ENCODE results near the gene SLC30A2. TPM values are rescaled to one million over a fixed set of nuclear protein-coding genes. Genes with fewer than 3 reads are reported as not detected.
A peak's percentile ranks its signal among the peaks of the same experiment; 100 is the strongest.

The SLC30A2 gene
- total and polyA plus RNA-seq, 4 donors: 0.02 to 0.51 (median 0.24) TPM

DNA sequence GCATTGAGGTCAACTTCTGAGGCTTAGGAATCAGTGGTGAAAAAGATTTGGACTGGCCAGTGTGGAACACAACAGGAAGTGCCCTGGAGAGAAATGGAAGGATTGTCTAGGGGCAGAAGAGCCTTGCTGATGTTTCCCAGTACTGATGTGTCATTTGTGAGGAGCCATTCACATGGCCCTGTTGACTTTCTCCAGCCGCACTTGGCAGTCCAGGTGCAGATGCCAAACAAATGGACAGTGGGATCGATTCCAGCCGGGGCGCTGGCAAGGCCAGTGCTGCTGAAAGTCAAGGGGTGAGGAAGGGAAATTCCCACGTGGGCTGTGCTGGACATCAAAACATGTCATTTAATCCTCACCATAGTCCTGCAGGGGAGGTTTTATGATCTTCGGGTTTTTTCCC lies 26.4 kb upstream of the SLC30A2 start:
- WGBS, 2 donors: 49 to 54% methylated on average over 6 of the region's 6 CpGs
- no peak overlapping the region for H3K9ac ChIP-seq (ENCODE audit: insufficient read depth in 1 of 2, low read length in 2 of 2)
- ATAC-seq (ENCODE audit: insufficient read depth, low FRiP score): no peak

DNA sequence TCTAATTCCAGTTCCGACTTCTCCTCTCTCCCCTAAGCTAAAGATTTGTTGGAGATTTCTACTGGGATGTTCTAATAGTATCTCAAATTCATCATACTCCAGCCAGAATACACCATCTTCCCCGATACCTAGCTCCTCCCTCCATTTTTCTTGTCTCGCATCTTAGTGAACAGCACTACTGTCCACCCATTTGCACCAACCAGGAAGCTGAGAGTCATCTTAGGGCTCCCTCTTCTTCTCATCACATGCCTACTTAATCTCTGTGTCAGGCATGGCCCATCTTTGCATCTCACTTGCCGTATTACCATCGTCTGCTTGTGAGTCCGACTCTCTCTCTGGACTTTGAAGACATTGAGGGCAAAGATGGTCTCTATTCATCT lies 25.0 kb upstream of the SLC30A2 start:
- Histone ChIP-seq H3K4me1 (ENCODE audit: control insufficient read depth in 5 of 5, insufficient read depth in 5 of 5, low read length in 5 of 5) (peaks cover 0 to 7% (median 0%) of the 10 kb centered on the region in 5 donors), H3K27ac (ENCODE audit: low read depth in 1 of 2, low read length in 1 of 2) (no peak overlapping the region), H3K36me3 (ENCODE audit: control insufficient read depth in 4 of 4, insufficient read depth in 4 of 4, low read length in 4 of 4) (no peaks in the 10 kb centered on the region), H3K9me3 (ENCODE audit: control insufficient read depth in 4 of 4, insufficient read depth in 3 of 4, low read length in 3 of 4) (peaks cover 0 to 2% (median 0%) of the 10 kb centered on the region in 4 donors), H3K4me3 (no peak overlapping the region), H3K27me3 (ENCODE audit: control insufficient read depth in 3 of 3, insufficient read depth in 3 of 3, low read length in 2 of 3) (peaks cover 0 to 7% (median 1%) of the 10 kb centered on the region in 3 donors), H3K9ac (ENCODE audit: insufficient read depth in 1 of 2, low read length in 2 of 2) (no peak overlapping the region)
- ATAC-seq (ENCODE audit: insufficient read depth, low FRiP score): no peak
- DNase-seq: no peak
- WGBS, 2 donors: 94 to 96% methylated on average over 6 of the region's 6 CpGs
- TF ChIP-seq, protein P1, sequence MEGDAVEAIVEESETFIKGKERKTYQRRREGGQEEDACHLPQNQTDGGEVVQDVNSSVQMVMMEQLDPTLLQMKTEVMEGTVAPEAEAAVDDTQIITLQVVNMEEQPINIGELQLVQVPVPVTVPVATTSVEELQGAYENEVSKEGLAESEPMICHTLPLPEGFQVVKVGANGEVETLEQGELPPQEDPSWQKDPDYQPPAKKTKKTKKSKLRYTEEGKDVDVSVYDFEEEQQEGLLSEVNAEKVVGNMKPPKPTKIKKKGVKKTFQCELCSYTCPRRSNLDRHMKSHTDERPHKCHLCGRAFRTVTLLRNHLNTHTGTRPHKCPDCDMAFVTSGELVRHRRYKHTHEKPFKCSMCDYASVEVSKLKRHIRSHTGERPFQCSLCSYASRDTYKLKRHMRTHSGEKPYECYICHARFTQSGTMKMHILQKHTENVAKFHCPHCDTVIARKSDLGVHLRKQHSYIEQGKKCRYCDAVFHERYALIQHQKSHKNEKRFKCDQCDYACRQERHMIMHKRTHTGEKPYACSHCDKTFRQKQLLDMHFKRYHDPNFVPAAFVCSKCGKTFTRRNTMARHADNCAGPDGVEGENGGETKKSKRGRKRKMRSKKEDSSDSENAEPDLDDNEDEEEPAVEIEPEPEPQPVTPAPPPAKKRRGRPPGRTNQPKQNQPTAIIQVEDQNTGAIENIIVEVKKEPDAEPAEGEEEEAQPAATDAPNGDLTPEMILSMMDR (IDR thresholded peaks at IDR 0.05; ENCODE audit: control extremely low read depth, extremely low read depth): no peak

More for the DNA sequence above, 26.4 kb upstream of the SLC30A2 start:
- H3K4me3 ChIP-seq: no peak overlapping the region
- H3K27me3 ChIP-seq (ENCODE audit: control insufficient read depth in 3 of 3, insufficient read depth in 3 of 3, low read length in 2 of 3): peaks cover 0 to 11% (median 0%) of the 10 kb centered on the region in 3 donors
- no peak for DNase-seq
- peaks cover 0 to 2% (median 0%) of the 10 kb centered on the region in 4 donors for H3K9me3 ChIP-seq (ENCODE audit: control insufficient read depth in 4 of 4, insufficient read depth in 3 of 4, low read length in 3 of 4)
- peak overlapping the region in 1 of 2 donors; percentile 66 for H3K27ac ChIP-seq (ENCODE audit: low read depth in 1 of 2, low read length in 1 of 2)
- H3K36me3 ChIP-seq (ENCODE audit: control insufficient read depth in 4 of 4, insufficient read depth in 4 of 4, low read length in 4 of 4): no peaks in the 10 kb centered on the region
- peaks cover 0 to 4% (median 0%) of the 10 kb centered on the region in 5 donors for H3K4me1 ChIP-seq (ENCODE audit: control insufficient read depth in 5 of 5, insufficient read depth in 5 of 5, low read length in 5 of 5)
- TF ChIP-seq, protein P1 (IDR thresholded peaks at IDR 0.05; ENCODE audit: control extremely low read depth, extremely low read depth): no peak

DNA sequence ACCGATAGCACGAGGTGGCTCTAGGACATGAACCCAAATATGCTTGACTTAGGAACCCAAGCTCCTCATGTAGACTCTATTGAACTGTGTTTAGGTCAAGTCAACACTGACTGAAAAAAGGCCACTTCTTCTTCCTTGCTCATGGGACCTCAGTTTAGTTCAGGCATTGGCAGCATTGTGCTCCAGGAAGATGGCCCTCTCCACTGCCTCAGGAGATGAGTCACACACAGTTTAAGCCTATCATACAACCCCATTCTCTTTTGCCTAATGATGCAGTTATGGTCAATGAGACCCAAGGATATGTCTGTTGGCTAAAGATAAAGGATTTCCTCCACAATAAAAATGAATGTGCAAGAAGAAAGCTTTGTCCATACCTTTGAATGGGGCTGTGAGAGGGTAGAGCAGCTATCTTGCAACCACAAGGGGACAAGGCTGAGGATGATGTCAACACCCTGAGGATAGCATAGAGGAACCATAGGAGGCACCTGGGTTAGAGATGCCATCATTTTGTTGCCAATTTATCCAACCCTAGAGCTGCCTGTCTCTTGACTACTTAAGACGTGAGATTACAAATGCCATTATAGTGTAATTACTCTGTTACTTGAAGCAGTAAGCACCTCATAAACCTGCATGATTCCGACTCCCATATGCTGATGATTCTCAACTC lies 24.5 kb upstream of the SLC30A2 start:
- no peak for ATAC-seq (ENCODE audit: insufficient read depth, low FRiP score)
- Histone ChIP-seq H3K4me3 (no peak overlapping the region), H3K9me3 (ENCODE audit: control insufficient read depth in 4 of 4, insufficient read depth in 3 of 4, low read length in 3 of 4) (peaks cover 0 to 2% (median 0%) of the 10 kb centered on the region in 4 donors), H3K9ac (ENCODE audit: insufficient read depth in 1 of 2, low read length in 2 of 2) (no peak overlapping the region), H3K4me1 (ENCODE audit: control insufficient read depth in 5 of 5, insufficient read depth in 5 of 5, low read length in 5 of 5) (peaks cover 0 to 7% (median 0%) of the 10 kb centered on the region in 5 donors), H3K36me3 (ENCODE audit: control insufficient read depth in 4 of 4, insufficient read depth in 4 of 4, low read length in 4 of 4) (no peaks in the 10 kb centered on the region), H3K27ac (ENCODE audit: low read depth in 1 of 2, low read length in 1 of 2) (no peak overlapping the region), H3K27me3 (ENCODE audit: control insufficient read depth in 3 of 3, insufficient read depth in 3 of 3, low read length in 2 of 3) (peaks cover 0 to 7% (median 3%) of the 10 kb centered on the region in 3 donors)
- TF ChIP-seq, protein P1 (IDR thresholded peaks at IDR 0.05; ENCODE audit: control extremely low read depth, extremely low read depth): no peak
- DNase-seq: no peak
- 87 to 90% methylated on average over 4 of the region's 4 CpGs for WGBS, 2 donors

All from lung (tissue), 12 donors.